ENCODE data around the gene STUM. TPM values are rescaled to one million over a fixed set of nuclear protein-coding genes. Genes with fewer than 3 reads are reported as not detected.

STUM gene
- total RNA-seq, 1 donor from 2014 or later: 3.0 TPM

DNA sequence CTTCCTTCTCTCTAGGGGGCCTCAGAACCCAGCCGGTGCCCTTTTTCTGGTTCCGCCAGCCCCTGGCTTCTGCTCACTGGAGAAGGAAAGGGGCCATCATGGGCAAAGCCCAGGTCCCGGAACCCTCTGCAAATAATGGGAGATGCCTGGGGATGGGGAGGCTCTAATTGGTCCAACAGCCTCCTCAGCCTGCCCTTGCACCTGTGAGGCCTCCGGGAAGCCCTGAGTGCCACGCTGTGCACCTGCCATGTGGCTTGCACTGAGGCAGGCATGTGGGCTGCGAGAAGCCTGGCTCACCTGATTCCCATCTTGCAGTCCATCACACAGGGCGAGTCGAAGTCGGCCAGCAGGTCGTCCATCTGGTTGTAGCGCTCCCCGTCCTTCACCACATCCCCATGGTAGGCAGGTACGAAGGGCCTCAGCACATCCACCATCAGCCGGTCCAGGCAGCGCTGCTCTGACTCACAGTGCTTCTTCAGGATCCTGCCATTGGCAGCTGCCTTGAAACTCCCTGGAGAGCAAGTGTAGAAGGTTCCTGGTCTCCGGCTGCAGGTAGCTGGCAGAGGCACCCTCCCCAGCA, 98.4 kb downstream of the STUM start:
- Histone ChIP-seq H3K9me3 (no peaks in the 10 kb centered on the region), H3K27ac (no peak overlapping the region), H3K4me3 (no peak overlapping the region), H3K4me1 (peaks cover 0 to 10% of the 10 kb centered on the region in 2 donors), H3K36me3 (peaks cover 24 to 26% of the 10 kb centered on the region in 2 donors), H3K27me3 (no peaks in the 10 kb centered on the region)
- intact Hi-C loops (cut with DNase I): no loop called here
- TF ChIP-seq, protein P1, sequence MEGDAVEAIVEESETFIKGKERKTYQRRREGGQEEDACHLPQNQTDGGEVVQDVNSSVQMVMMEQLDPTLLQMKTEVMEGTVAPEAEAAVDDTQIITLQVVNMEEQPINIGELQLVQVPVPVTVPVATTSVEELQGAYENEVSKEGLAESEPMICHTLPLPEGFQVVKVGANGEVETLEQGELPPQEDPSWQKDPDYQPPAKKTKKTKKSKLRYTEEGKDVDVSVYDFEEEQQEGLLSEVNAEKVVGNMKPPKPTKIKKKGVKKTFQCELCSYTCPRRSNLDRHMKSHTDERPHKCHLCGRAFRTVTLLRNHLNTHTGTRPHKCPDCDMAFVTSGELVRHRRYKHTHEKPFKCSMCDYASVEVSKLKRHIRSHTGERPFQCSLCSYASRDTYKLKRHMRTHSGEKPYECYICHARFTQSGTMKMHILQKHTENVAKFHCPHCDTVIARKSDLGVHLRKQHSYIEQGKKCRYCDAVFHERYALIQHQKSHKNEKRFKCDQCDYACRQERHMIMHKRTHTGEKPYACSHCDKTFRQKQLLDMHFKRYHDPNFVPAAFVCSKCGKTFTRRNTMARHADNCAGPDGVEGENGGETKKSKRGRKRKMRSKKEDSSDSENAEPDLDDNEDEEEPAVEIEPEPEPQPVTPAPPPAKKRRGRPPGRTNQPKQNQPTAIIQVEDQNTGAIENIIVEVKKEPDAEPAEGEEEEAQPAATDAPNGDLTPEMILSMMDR (IDR thresholded peaks at IDR 0.05): no peak
- DNase-seq (ENCODE audit: low spot score in 2 of 2): no peak

DNA sequence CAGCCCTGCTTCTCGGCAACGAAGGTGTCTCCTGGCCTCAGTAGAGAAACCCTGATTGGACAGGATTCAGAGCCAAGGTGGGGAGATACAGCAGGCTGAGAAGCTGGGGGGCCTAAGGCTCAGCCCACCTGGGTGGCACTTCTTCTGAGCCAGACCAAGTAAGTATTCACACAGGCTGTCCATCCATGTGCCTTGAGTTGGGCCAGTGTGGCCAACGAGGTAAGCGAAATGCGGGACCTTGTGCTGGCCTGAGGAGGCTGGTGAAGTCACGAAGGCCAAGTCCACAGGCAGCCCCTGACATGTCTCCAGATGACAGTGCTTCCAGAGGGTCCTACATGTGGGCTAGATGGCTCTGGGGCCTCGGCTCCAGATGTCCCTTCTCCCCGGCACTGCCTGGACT, 99.2 kb downstream of the STUM start:
- H3K4me1 ChIP-seq: peaks cover 0 to 10% of the 10 kb centered on the region in 2 donors
- no peak overlapping the region for H3K27ac ChIP-seq
- TF ChIP-seq, protein P1 (IDR thresholded peaks at IDR 0.05): no peak
- no peak overlapping the region for H3K4me3 ChIP-seq
- no peaks in the 10 kb centered on the region for H3K9me3 ChIP-seq
- intact Hi-C loops (cut with DNase I): no loop called here
- no peaks in the 10 kb centered on the region for H3K27me3 ChIP-seq
- no peak for DNase-seq (ENCODE audit: low spot score in 2 of 2)
- peaks cover 24 to 26% of the 10 kb centered on the region in 2 donors for H3K36me3 ChIP-seq

DNA sequence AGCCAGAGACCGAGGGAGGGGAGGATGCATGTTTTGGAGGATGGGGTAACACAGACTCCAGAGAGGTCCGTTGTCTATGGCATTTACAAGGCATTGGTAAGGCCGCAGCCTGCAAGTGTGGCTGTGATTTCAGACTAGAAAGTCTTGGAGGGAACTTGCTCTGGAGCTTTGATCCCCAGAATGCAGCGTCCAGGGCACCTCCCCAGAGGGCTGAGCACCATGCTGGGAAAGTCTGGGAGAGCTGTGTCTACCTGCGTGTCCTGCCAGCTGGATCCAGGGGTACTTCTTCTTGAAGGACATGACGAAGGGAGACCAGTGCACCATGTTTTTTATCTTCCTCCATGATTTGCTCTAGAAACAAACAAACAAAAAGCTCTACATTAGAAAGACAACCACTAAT, 99.9 kb downstream of the STUM start:
- Histone ChIP-seq H3K36me3 (peaks cover 24 to 26% of the 10 kb centered on the region in 2 donors), H3K9me3 (no peaks in the 10 kb centered on the region), H3K4me1 (peaks cover 0 to 10% of the 10 kb centered on the region in 2 donors), H3K27ac (no peak overlapping the region), H3K27me3 (no peaks in the 10 kb centered on the region), H3K4me3 (no peak overlapping the region)
- intact Hi-C loops (cut with DNase I): no loop called here
- DNase-seq (ENCODE audit: low spot score in 2 of 2): no peak
- TF ChIP-seq, protein P1 (IDR thresholded peaks at IDR 0.05): no peak

DNA sequence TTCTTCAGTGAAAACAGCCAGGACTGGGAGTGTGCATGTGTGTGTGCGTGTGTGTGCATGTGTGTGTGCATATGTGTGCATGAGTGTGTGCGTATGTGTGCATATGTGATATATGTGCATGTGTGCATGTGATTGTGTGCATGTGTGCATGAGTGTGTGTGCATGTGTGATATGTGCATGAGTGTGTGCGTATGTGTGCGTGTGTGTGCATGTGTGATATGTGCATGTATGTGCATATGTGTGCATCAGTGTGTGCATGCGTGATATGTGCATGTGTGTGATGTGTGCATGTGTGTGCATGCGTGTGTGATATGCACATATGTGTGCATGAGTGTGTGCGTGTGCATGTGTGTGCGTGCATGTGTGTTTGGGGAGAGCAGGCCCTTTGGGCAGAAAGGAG, 100.7 kb downstream of the STUM start:
- no peak overlapping the region for H3K27ac ChIP-seq
- TF ChIP-seq, protein P1 (IDR thresholded peaks at IDR 0.05): no peak
- DNase-seq (ENCODE audit: low spot score in 2 of 2): no peak
- peaks cover 0 to 16% of the 10 kb centered on the region in 2 donors for H3K4me1 ChIP-seq
- peaks cover 24 to 26% of the 10 kb centered on the region in 2 donors for H3K36me3 ChIP-seq
- H3K27me3 ChIP-seq: no peaks in the 10 kb centered on the region
- H3K9me3 ChIP-seq: no peaks in the 10 kb centered on the region
- intact Hi-C loops (cut with DNase I): no loop called here
- H3K4me3 ChIP-seq: no peak overlapping the region

DNA sequence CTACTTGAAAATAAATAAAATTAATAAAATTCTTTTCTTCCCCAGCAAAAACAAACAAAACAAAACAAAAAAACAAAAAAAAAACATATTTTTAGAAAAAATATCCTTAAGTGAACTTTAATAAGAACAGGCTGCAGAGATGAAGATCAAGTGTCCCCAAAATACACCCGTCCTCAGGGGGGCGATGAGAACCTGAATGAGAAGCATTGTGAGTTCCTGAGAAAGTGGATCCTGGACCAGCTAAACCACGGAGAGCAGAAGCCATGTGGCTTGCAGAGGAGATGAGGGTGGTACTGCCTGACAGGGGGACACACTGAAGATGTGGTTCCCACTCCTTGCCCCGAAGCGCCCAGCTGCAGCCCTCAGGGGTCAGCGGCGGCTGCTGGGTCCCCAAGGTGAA, 101.2 kb downstream of the STUM start:
- H3K9me3 ChIP-seq: no peaks in the 10 kb centered on the region
- peaks cover 24 to 26% of the 10 kb centered on the region in 2 donors for H3K36me3 ChIP-seq
- no peak for DNase-seq (ENCODE audit: low spot score in 2 of 2)
- intact Hi-C loops (cut with DNase I): no loop called here
- H3K4me3 ChIP-seq: no peak overlapping the region
- H3K27me3 ChIP-seq: no peaks in the 10 kb centered on the region
- peaks cover 0 to 18% of the 10 kb centered on the region in 2 donors for H3K4me1 ChIP-seq
- peak overlapping the region in 1 of 2 donors; percentile 17 for H3K27ac ChIP-seq
- TF ChIP-seq, protein P1 (IDR thresholded peaks at IDR 0.05): peak in 2 of 3 experiments; percentile 23 to 26
